ENCODE measurements around the gene PKHD1.

The PKHD1 gene

DNA sequence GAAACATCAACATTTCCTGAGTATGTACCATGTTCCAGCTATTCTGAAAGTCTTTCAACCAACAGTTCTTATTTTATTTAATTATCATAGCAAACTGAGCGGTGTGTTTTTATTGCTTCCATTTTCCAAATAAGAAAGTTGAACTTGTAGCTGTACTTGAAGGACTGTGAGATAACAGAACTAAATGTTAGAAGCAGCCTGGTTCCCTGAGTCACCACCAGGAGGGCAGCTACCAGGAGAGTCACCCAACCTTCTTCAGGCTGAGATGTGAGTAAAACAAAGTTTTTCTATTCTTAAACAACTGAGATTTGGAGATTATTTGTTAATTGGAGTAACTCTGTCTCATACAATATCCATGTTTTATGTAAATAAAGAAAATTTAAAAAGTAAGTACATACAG, 403.4 kb downstream of the PKHD1 start:
- no peak overlapping the region for H3K4ac ChIP-seq (ENCODE audit: low read depth, low read length)
- no peaks in the 10 kb centered on the region for H3K79me2 ChIP-seq (ENCODE audit: control insufficient read depth, insufficient read depth, low read length, poor library complexity)
- no peak overlapping the region for H3K18ac ChIP-seq (ENCODE audit: low read length)
- no peak overlapping the region for H3K4me2 ChIP-seq (ENCODE audit: low read length)
- no peak overlapping the region for H3K9ac ChIP-seq (ENCODE audit: low read length)
- no CpG with 5 or more reads among the region's 1 CpG for WGBS (ENCODE audit: extremely low coverage, insufficient coverage, insufficient read length)
- H2BK12ac ChIP-seq (ENCODE audit: low read length) = no peak overlapping the region
- H3K9me3 ChIP-seq (ENCODE audit: insufficient read depth, low read depth, low read length) = no peaks in the 10 kb centered on the region
- H3K14ac ChIP-seq (ENCODE audit: low read length) = no peak overlapping the region
- H3K79me1 ChIP-seq (ENCODE audit: low read length) = no peaks in the 10 kb centered on the region
- no peaks in the 10 kb centered on the region for H3K4me1 ChIP-seq (ENCODE audit: control insufficient read depth in 1 of 2, insufficient read depth in 2 of 2, low read length in 2 of 2)
- H4K12ac ChIP-seq (ENCODE audit: low read depth, low read length) = no peak overlapping the region
- H4K91ac ChIP-seq (ENCODE audit: low read depth, low read length) = no peak overlapping the region
- H3K27ac ChIP-seq (ENCODE audit: low read depth, low read length) = no peak overlapping the region
- H2BK5ac ChIP-seq (ENCODE audit: low read depth, low read length, poor library complexity) = no peak overlapping the region
- H2AFZ ChIP-seq (ENCODE audit: insufficient read depth, low read length, poor library complexity) = no peak overlapping the region
- H4K8ac ChIP-seq (ENCODE audit: low read depth, low read length) = no peak overlapping the region
- H2BK120ac ChIP-seq (ENCODE audit: insufficient read depth, low read length, poor library complexity) = no peak overlapping the region
- no peak for DNase-seq
- H2AK5ac ChIP-seq (ENCODE audit: low read length) = no peak overlapping the region
- H3K27me3 ChIP-seq (ENCODE audit: insufficient read depth, low read length) = no peaks in the 10 kb centered on the region
- no peaks in the 10 kb centered on the region for H3K36me3 ChIP-seq (ENCODE audit: control insufficient read depth in 1 of 2, insufficient read depth in 2 of 2, low read length in 2 of 2)
- H3K23ac ChIP-seq (ENCODE audit: low read length) = no peak overlapping the region
- H3K4me3 ChIP-seq (ENCODE audit: low read depth, low read length) = no peak overlapping the region

DNA sequence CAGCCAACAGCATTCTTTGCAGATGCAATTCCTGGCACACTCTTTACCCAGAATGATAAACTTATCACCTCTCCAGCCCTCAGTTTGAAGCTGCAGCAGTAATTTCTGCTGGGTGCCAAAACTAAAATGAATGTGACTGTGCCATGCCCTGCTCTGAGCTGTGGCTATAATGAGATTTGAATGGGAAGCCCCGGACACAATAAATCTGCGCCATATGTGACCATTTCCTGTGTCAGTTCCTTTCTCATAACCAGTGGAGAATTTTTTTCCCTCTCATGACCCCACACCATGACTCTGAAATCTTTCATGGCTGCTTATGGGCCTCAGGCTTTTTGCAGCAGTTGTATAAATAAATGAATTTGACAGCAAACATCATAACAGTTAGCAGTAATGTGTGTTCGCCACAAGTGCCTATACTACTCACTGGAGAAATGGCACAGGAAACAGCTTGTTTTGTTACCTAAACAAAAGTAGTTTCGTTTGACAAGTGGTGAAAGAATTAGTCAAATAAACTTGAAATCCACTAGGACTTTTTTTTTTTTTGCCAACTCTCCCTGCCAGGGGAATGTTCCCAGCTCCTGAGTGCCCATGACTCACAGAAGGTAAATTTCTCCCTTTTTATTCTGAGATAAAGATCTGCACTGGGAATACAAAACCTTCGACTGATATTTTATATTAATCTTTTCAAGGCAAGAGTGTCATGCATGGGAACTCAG, 408.4 kb downstream of the PKHD1 start:
- no peak overlapping the region for H2AFZ ChIP-seq (ENCODE audit: insufficient read depth, low read length, poor library complexity)
- no peak overlapping the region for H2BK5ac ChIP-seq (ENCODE audit: low read depth, low read length, poor library complexity)

DNA sequence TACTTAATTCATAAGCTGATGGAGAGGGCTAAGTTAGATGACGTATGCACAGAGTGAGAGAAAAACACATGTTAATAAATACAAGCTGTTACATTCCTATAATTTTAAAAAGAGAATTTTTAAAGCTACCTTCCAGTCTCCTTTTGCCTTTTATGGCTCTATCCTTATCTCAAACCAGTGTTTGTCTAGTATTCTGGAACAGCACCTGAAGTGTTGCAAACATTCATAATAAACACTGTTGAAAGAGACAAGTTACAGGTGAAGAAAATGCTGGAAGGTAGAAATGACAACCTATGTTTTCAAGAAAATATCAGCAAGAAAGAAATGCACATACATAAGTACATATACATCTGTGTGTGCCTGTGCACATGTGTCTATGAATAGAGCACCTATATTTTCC, 409.1 kb downstream of the PKHD1 start:
- no CpG with 5 or more reads among the region's 1 CpG for WGBS (ENCODE audit: extremely low coverage, insufficient coverage, insufficient read length)
- Histone ChIP-seq H3K23ac (ENCODE audit: low read length) (no peak overlapping the region), H3K4me1 (ENCODE audit: control insufficient read depth in 1 of 2, insufficient read depth in 2 of 2, low read length in 2 of 2) (no peaks in the 10 kb centered on the region), H3K27ac (ENCODE audit: low read depth, low read length) (no peak overlapping the region), H3K79me1 (ENCODE audit: low read length) (no peaks in the 10 kb centered on the region), H3K36me3 (ENCODE audit: control insufficient read depth in 1 of 2, insufficient read depth in 2 of 2, low read length in 2 of 2) (no peaks in the 10 kb centered on the region), H2BK5ac (ENCODE audit: low read depth, low read length, poor library complexity) (no peak overlapping the region), H3K9ac (ENCODE audit: low read length) (no peak overlapping the region), H3K14ac (ENCODE audit: low read length) (no peak overlapping the region), H2BK12ac (ENCODE audit: low read length) (no peak overlapping the region), H4K12ac (ENCODE audit: low read depth, low read length) (no peak overlapping the region), H2AK5ac (ENCODE audit: low read length) (no peak overlapping the region), H3K4ac (ENCODE audit: low read depth, low read length) (no peak overlapping the region), H3K79me2 (ENCODE audit: control insufficient read depth, insufficient read depth, low read length, poor library complexity) (no peaks in the 10 kb centered on the region), H3K27me3 (ENCODE audit: insufficient read depth, low read length) (no peaks in the 10 kb centered on the region), H3K4me2 (ENCODE audit: low read length) (no peak overlapping the region), H3K9me3 (ENCODE audit: insufficient read depth, low read depth, low read length) (no peaks in the 10 kb centered on the region), H2BK120ac (ENCODE audit: insufficient read depth, low read length, poor library complexity) (no peak overlapping the region), H2AFZ (ENCODE audit: insufficient read depth, low read length, poor library complexity) (no peak overlapping the region), H4K91ac (ENCODE audit: low read depth, low read length) (no peak overlapping the region), H3K4me3 (ENCODE audit: low read depth, low read length) (no peak overlapping the region), H4K8ac (ENCODE audit: low read depth, low read length) (no peak overlapping the region), H3K18ac (ENCODE audit: low read length) (no peak overlapping the region)
- no peak for DNase-seq

More for the DNA sequence above, 408.4 kb downstream of the PKHD1 start:
- Histone ChIP-seq H2BK12ac (ENCODE audit: low read length) (no peak overlapping the region), H2BK120ac (ENCODE audit: insufficient read depth, low read length, poor library complexity) (no peak overlapping the region), H3K79me2 (ENCODE audit: control insufficient read depth, insufficient read depth, low read length, poor library complexity) (no peaks in the 10 kb centered on the region), H3K14ac (ENCODE audit: low read length) (no peak overlapping the region), H4K12ac (ENCODE audit: low read depth, low read length) (no peak overlapping the region), H3K4me2 (ENCODE audit: low read length) (no peak overlapping the region), H3K18ac (ENCODE audit: low read length) (no peak overlapping the region), H3K23ac (ENCODE audit: low read length) (no peak overlapping the region), H3K4me3 (ENCODE audit: low read depth, low read length) (no peak overlapping the region), H3K27ac (ENCODE audit: low read depth, low read length) (no peak overlapping the region), H3K4me1 (ENCODE audit: control insufficient read depth in 1 of 2, insufficient read depth in 2 of 2, low read length in 2 of 2) (no peaks in the 10 kb centered on the region), H3K36me3 (ENCODE audit: control insufficient read depth in 1 of 2, insufficient read depth in 2 of 2, low read length in 2 of 2) (no peaks in the 10 kb centered on the region), H4K8ac (ENCODE audit: low read depth, low read length) (no peak overlapping the region), H3K9me3 (ENCODE audit: insufficient read depth, low read depth, low read length) (no peaks in the 10 kb centered on the region), H2AK5ac (ENCODE audit: low read length) (no peak overlapping the region), H3K4ac (ENCODE audit: low read depth, low read length) (no peak overlapping the region), H3K9ac (ENCODE audit: low read length) (no peak overlapping the region), H3K79me1 (ENCODE audit: low read length) (no peaks in the 10 kb centered on the region), H3K27me3 (ENCODE audit: insufficient read depth, low read length) (no peaks in the 10 kb centered on the region), H4K91ac (ENCODE audit: low read depth, low read length) (no peak overlapping the region)
- WGBS (ENCODE audit: extremely low coverage, insufficient coverage, insufficient read length) = no CpG with 5 or more reads among the region's 5 CpGs
- no peak for DNase-seq

DNA sequence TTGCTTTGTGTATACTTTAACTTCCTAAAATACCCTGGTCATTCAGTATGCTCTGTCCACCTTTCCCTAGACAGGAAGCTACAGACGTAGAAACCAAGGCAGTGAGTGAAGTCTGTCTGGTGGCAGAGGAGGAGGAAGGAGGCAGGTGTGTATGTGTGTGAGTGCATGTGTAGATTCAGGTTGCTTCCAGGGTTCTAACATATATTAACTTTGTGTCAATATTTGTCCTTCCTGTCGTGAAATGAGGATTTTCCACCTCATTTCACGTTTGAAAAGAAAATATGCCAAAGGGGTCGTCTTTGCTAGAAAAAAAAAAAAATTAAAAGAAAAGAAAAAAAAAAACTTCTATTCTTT, 411.5 kb downstream of the PKHD1 start:
- no peak overlapping the region for H2AK5ac ChIP-seq (ENCODE audit: low read length)

More for the DNA sequence above, 411.5 kb downstream of the PKHD1 start:
- H3K79me2 ChIP-seq (ENCODE audit: control insufficient read depth, insufficient read depth, low read length, poor library complexity) = no peaks in the 10 kb centered on the region
- H3K4me1 ChIP-seq (ENCODE audit: control insufficient read depth in 1 of 2, insufficient read depth in 2 of 2, low read length in 2 of 2) = no peaks in the 10 kb centered on the region
- no CpG with 5 or more reads among the region's 4 CpGs for WGBS (ENCODE audit: extremely low coverage, insufficient coverage, insufficient read length)
- no peak overlapping the region for H3K9ac ChIP-seq (ENCODE audit: low read length)
- H4K91ac ChIP-seq (ENCODE audit: low read depth, low read length) = no peak overlapping the region
- no peak overlapping the region for H2BK120ac ChIP-seq (ENCODE audit: insufficient read depth, low read length, poor library complexity)
- no peak overlapping the region for H2BK5ac ChIP-seq (ENCODE audit: low read depth, low read length, poor library complexity)
- no peaks in the 10 kb centered on the region for H3K9me3 ChIP-seq (ENCODE audit: insufficient read depth, low read depth, low read length)
- no peak overlapping the region for H3K27ac ChIP-seq (ENCODE audit: low read depth, low read length)
- no peaks in the 10 kb centered on the region for H3K27me3 ChIP-seq (ENCODE audit: insufficient read depth, low read length)
- DNase-seq = no peak
- H3K4me3 ChIP-seq (ENCODE audit: low read depth, low read length) = no peak overlapping the region
- no peak overlapping the region for H3K18ac ChIP-seq (ENCODE audit: low read length)
- H2AFZ ChIP-seq (ENCODE audit: insufficient read depth, low read length, poor library complexity) = no peak overlapping the region
- no peak overlapping the region for H4K12ac ChIP-seq (ENCODE audit: low read depth, low read length)
- H3K14ac ChIP-seq (ENCODE audit: low read length) = no peak overlapping the region
- H3K79me1 ChIP-seq (ENCODE audit: low read length) = no peaks in the 10 kb centered on the region
- H2BK12ac ChIP-seq (ENCODE audit: low read length) = no peak overlapping the region
- H4K8ac ChIP-seq (ENCODE audit: low read depth, low read length) = no peak overlapping the region
- H3K36me3 ChIP-seq (ENCODE audit: control insufficient read depth in 1 of 2, insufficient read depth in 2 of 2, low read length in 2 of 2) = no peaks in the 10 kb centered on the region
- no peak overlapping the region for H3K23ac ChIP-seq (ENCODE audit: low read length)
- H3K4ac ChIP-seq (ENCODE audit: low read depth, low read length) = no peak overlapping the region
- H3K4me2 ChIP-seq (ENCODE audit: low read length) = no peak overlapping the region

All from trophoblast cell (in vitro differentiated cells and primary cell).